Measurements from ENCODE around the gene CIPC. TPM values are rescaled to one million over a fixed set of nuclear protein-coding genes. Genes with fewer than 3 reads are reported as not detected.

CIPC gene
- total and polyA plus RNA-seq, 9 donors = 7.0 to 32.4 (median 21.4) TPM

DNA sequence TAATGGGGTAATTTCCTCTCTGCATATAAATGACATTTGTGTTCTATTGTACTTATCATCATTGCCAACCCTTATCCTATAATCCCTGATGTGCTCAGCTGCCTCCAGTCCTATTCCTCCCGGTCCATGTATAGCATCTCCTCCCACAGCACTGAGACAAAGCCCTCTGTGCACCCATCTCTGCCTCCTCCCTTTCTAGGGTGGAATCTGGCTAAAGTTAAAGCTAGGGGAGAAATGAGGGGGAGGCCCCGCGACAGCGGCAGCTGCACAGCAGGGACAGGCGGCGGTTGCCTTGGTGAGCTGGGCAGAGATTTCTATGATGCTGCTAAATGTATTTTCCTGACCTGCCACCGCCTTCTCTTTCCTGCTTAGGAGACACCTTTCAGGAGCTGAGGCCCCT is 56.4 kb downstream of the CIPC start:
- DNase-seq = no peak
- no peak overlapping the region for H3K4me3 ChIP-seq
- intact Hi-C loops (cut with DNase I) = loop anchor here in 1 of 4 donors (10.0 kb wide), 1 partner anchor 160 kb away; no protein-coding TSS in a partner anchor
- H3K9me3 ChIP-seq = no peaks in the 10 kb centered on the region
- no peaks in the 10 kb centered on the region for H3K27me3 ChIP-seq
- no peaks in the 10 kb centered on the region for H3K36me3 ChIP-seq
- WGBS, 3 donors = 32 to 41% (median 38%) methylated on average over 7 of the region's 7 CpGs
- no peaks in the 10 kb centered on the region for H3K4me1 ChIP-seq (ENCODE audit: insufficient read depth)
- TF ChIP-seq, protein P1, sequence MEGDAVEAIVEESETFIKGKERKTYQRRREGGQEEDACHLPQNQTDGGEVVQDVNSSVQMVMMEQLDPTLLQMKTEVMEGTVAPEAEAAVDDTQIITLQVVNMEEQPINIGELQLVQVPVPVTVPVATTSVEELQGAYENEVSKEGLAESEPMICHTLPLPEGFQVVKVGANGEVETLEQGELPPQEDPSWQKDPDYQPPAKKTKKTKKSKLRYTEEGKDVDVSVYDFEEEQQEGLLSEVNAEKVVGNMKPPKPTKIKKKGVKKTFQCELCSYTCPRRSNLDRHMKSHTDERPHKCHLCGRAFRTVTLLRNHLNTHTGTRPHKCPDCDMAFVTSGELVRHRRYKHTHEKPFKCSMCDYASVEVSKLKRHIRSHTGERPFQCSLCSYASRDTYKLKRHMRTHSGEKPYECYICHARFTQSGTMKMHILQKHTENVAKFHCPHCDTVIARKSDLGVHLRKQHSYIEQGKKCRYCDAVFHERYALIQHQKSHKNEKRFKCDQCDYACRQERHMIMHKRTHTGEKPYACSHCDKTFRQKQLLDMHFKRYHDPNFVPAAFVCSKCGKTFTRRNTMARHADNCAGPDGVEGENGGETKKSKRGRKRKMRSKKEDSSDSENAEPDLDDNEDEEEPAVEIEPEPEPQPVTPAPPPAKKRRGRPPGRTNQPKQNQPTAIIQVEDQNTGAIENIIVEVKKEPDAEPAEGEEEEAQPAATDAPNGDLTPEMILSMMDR (IDR thresholded peaks at IDR 0.05) = no peak
- TF ChIP-seq POLR2A (IDR thresholded peaks at IDR 0.05) (no peak), EP300 (IDR thresholded peaks at IDR 0.05) (no peak)
- no peak overlapping the region for H3K27ac ChIP-seq

DNA sequence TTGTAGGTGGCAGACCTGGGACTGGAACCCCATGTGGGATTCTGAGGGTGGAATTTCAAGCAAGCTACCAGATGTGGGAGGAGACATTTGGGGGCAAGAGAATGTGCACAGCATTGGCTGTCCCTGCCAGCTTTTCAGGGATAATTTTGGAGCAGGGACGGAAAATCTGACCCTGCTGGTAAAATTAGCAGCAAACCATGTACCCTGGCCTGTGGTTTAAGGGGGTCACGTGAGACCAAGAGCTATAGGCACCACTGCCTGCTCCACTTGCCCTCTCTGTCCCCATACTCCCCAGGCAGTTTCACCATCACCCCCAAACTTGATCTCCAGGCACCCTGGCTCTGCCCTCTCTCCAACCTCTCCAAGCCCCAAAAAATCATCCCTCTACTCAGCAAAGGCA is 57.0 kb downstream of the CIPC start:
- 60 to 73% (median 67%) methylated on average over 2 of the region's 2 CpGs for WGBS, 3 donors
- no peaks in the 10 kb centered on the region for H3K36me3 ChIP-seq
- H3K27ac ChIP-seq = no peak overlapping the region
- TF ChIP-seq, protein P1 (IDR thresholded peaks at IDR 0.05) = no peak
- TF ChIP-seq POLR2A (IDR thresholded peaks at IDR 0.05) (no peak), EP300 (IDR thresholded peaks at IDR 0.05) (no peak)
- DNase-seq = no peak
- no peaks in the 10 kb centered on the region for H3K27me3 ChIP-seq
- no peaks in the 10 kb centered on the region for H3K4me1 ChIP-seq (ENCODE audit: insufficient read depth)
- no peaks in the 10 kb centered on the region for H3K9me3 ChIP-seq
- intact Hi-C loops (cut with DNase I) = loop anchor here in 1 of 4 donors (10.0 kb wide), 1 partner anchor 160 kb away; no protein-coding TSS in a partner anchor
- H3K4me3 ChIP-seq = no peak overlapping the region

DNA sequence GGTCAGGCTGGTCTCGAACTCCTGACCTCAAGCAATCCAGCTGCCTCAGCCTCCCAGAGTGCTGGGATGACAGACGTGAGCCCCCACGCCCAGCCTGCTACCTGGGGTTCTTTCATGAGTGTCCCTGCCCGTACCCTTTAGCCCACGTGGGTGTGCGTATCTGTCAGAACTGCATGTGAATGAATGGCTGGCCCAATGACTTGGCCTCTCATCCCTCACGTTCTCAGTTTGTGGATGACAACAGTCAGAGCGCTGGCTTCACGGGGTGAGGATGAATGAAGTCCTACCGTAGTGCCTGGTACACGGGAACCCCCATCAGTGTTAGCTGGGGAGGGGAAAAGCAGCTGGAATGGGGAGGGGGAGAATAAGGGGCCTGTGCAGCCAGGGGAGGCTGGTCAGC is 59.7 kb downstream of the CIPC start:
- Histone ChIP-seq H3K4me3 (no peak overlapping the region), H3K27me3 (no peaks in the 10 kb centered on the region), H3K27ac (no peak overlapping the region), H3K4me1 (ENCODE audit: insufficient read depth) (no peaks in the 10 kb centered on the region), H3K9me3 (no peaks in the 10 kb centered on the region), H3K36me3 (no peaks in the 10 kb centered on the region)
- intact Hi-C loops (cut with DNase I) = loop anchor here in 1 of 4 donors (10.0 kb wide), 1 partner anchor 157 kb away; no protein-coding TSS in a partner anchor
- DNase-seq = no peak
- TF ChIP-seq, protein P1 (IDR thresholded peaks at IDR 0.05) = no peak
- TF ChIP-seq POLR2A (IDR thresholded peaks at IDR 0.05) (no peak), EP300 (IDR thresholded peaks at IDR 0.05) (no peak)
- WGBS, 3 donors = 62 to 66% (median 63%) methylated on average over 11 of the region's 11 CpGs

DNA sequence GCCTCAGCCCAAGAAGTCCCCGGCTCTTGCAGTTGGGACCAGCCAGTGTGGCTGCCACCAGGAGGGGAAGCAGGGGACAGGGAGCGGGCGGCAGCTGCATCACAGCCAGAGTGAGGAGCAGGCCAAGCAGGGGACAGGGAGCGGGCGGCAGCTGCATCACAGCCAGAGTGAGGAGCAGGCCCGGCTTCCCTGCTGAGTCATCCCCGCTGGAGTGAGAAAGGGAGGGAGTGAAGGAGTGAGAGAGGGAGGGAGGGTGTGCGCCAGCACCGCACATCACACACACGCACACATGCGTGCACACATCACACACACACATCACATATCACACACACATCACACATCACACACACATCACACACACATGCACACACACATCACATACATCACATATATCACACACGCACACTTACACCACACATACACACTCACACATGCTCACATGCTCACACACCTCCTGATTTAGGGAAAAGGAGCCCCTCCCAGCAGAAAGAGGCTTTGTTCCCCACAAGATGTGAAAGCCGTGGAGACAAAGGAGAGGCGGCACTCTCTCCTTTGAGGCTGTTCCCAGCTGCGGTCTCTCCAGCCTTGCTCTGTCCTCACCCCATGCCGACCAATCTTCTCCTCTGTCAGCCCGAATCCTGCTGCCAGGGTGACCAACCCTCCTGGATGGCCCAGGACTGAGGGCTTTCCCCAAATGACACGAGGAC is 60.3 kb downstream of the CIPC start:
- intact Hi-C loops (cut with DNase I) = loop anchor here in 1 of 4 donors (10.0 kb wide), 1 partner anchor 156 kb away; no protein-coding TSS in a partner anchor
- Histone ChIP-seq H3K4me1 (ENCODE audit: insufficient read depth) (no peaks in the 10 kb centered on the region), H3K9me3 (no peaks in the 10 kb centered on the region), H3K27ac (no peak overlapping the region), H3K27me3 (no peaks in the 10 kb centered on the region), H3K36me3 (no peaks in the 10 kb centered on the region), H3K4me3 (no peak overlapping the region)
- TF ChIP-seq EP300 (IDR thresholded peaks at IDR 0.05) = no peak
- TF ChIP-seq, protein P1 (IDR thresholded peaks at IDR 0.05) = no peak
- no peak for TF ChIP-seq POLR2A (IDR thresholded peaks at IDR 0.05)
- DNase-seq = peak in 1 of 5 donors; percentile 41
- 12 to 18% (median 13%) methylated on average over 18 of the region's 18 CpGs for WGBS, 3 donors
